Motor neuron (in vitro differentiated cells): Measurements from ENCODE around the gene PGF. TPM values are rescaled to one million over a fixed set of nuclear protein-coding genes. Genes with fewer than 3 reads are reported as not detected.
A peak's percentile ranks its signal among the peaks of the same experiment; 100 is the strongest.
"Not testable (repeated sequence)": the region's sequence is repeated elsewhere in the genome, so short reads cannot be mapped to it uniquely, and the experiment has no call there.

Experiments used
- ATAC-seq, 8 experiments: fragments of 200-7000 bp; cut with Tn5 transposase; replicated peaks in 6 of 8; 2 replicates each; pipeline ENCODE4 v1.8.0; 2021; ENCODE audit warnings: mild to moderate bottlenecking in 8 of 8, moderate library complexity in 8 of 8
- H3K27ac ChIP-seq, 2 donors: fragments of 250-450 bp; sonication (Bioruptor Pico); 2 replicates each; pipeline ENCODE4 v1.9.0; 2021; ENCODE audit warnings: antibody characterized with exemption in 2 of 2, mild to moderate bottlenecking in 2 of 2, moderate library complexity in 1 of 2
- H3K4me1 ChIP-seq, 2 donors: fragments of 250-450 bp; sonication (Bioruptor Pico); replicated peaks in 1 of 2; 2 replicates each; pipeline ENCODE4 v1.6.1; 2021; ENCODE audit warnings: antibody characterized with exemption in 2 of 2, mild to moderate bottlenecking in 2 of 2, moderate library complexity in 1 of 2
- H3K4me3 ChIP-seq, 5 donors: fragments of 250-450 bp; sonication (Bioruptor Pico); 2 replicates each; pipeline ENCODE4 v1.9.0; 2021; ENCODE audit warnings: antibody characterized with exemption in 5 of 5, mild to moderate bottlenecking in 5 of 5, moderate library complexity in 4 of 5
- WGBS, 10 experiments: fragments of 450-650 bp; shearing (Covaris generic); methylation state at CpG; one replicate each; pipeline ENCODE4 v1.0.0; 2022; 5-methylcytosine and 5-hydroxymethylcytosine counted together
- in situ Hi-C, 9 experiments: fragments of 400-800 bp; cut with MboI; loops; one replicate each; pipeline ENCODE4 v1.15.0; 2021; ENCODE audit warnings: low sequenced_read_pairs in 9 of 9, low pct_unique_long_range_greater_than_20kb in 2 of 9; ENCODE audit not compliant: unreplicated experiment in 9 of 9
- total RNA-seq, 8 experiments: library from RNA; unstranded; fragments of 300-600 nt; gene quantifications; 2 replicates each; pipeline versions ENCODE4 v1.2.3 to v1.2.4, GENCODE V29; 2022

PGF gene
- total RNA-seq, 8 experiments from 2014 or later, result 0.31 to 36.6 (median 3.2) TPM

- H3K4me1 ChIP-seq, result peaks cover 10 to 12% of the 10 kb centered on the region in 2 donors
- ATAC-seq, H3K27ac ChIP-seq, H3K4me3 ChIP-seq: not testable (repeated sequence)
- in situ Hi-C loops, result loop anchor here in 2 of 9 experiments (10.0 to 25.0 kb wide), 2 partner anchors 142 to 154 kb away; no protein-coding TSS in a partner anchor
- WGBS, 10 experiments, result 42 to 100% (median 73%) methylated on average over 1 to 3 of the region's 4 CpGs; no CpG with 5 or more reads in 3 of the 10 experiments
Observed at GRCh38 chr14:74932936-74933335, 22.5 kb downstream of the PGF start.

GRCh38 chr14:74932401-74932901 is 22.9 kb downstream of the PGF start:
- in situ Hi-C loops, result loop anchor here in 2 of 9 experiments (10.0 to 25.0 kb wide), 2 partner anchors 142 to 155 kb away; no protein-coding TSS in a partner anchor
- no peak overlapping the region for H3K4me3 ChIP-seq
- no peak overlapping the region for H3K27ac ChIP-seq
- H3K4me1 ChIP-seq, result peaks cover 10 to 12% of the 10 kb centered on the region in 2 donors
- ATAC-seq, result peak in 3 of 8 experiments; percentile 39 to 67 (median 51)
- 0 to 100% (median 53%) methylated on average over 1 to 6 of the region's 6 CpGs; no CpG with 5 or more reads in 1 of the 10 experiments for WGBS, 10 experiments

GRCh38 chr14:74931744-74932143 is 23.7 kb downstream of the PGF start:
- 58 to 85% (median 74%) methylated on average over 4 to 7 of the region's 9 CpGs; no CpG with 5 or more reads in 4 of the 10 experiments for WGBS, 10 experiments
- not testable (repeated sequence) for ATAC-seq, H3K27ac ChIP-seq, H3K4me3 ChIP-seq
- in situ Hi-C loops, result loop anchor here in 2 of 9 experiments (10.0 to 25.0 kb wide), 2 partner anchors 143 to 156 kb away; no protein-coding TSS in a partner anchor
- peaks cover 10 to 12% of the 10 kb centered on the region in 2 donors for H3K4me1 ChIP-seq

GRCh38 chr14:74929242-74929641 is 26.2 kb downstream of the PGF start:
- in situ Hi-C loops, result loop anchor here in 1 of 9 experiments (25.0 kb wide), 1 partner anchor 158 kb away; no protein-coding TSS in a partner anchor
- no peak overlapping the region for H3K27ac ChIP-seq
- 0 to 58% (median 50%) methylated on average over 1 to 6 of the region's 6 CpGs; no CpG with 5 or more reads in 3 of the 10 experiments for WGBS, 10 experiments
- no peak for ATAC-seq
- no peak overlapping the region for H3K4me3 ChIP-seq
- peaks cover under 1 to 1% of the 10 kb centered on the region in 2 donors for H3K4me1 ChIP-seq

GRCh38 chr14:74927225-74927624 is 28.2 kb downstream of the PGF start:
- 43 to 91% (median 82%) methylated on average over 2 to 6 of the region's 6 CpGs for WGBS, 10 experiments
- in situ Hi-C loops, result loop anchor here in 1 of 9 experiments (25.0 kb wide), 1 partner anchor 160 kb away; no protein-coding TSS in a partner anchor
- Histone ChIP-seq H3K4me1 (no peaks in the 10 kb centered on the region), H3K4me3 (no peak overlapping the region), H3K27ac (no peak overlapping the region)
- no peak for ATAC-seq

GRCh38 chr14:74924061-74924460 is 31.3 kb downstream of the PGF start:
- no peak overlapping the region for H3K4me3 ChIP-seq
- no peak for ATAC-seq
- H3K4me1 ChIP-seq, result no peaks in the 10 kb centered on the region
- 70 to 96% (median 83%) methylated on average over 2 to 8 of the region's 11 CpGs; no CpG with 5 or more reads in 3 of the 10 experiments for WGBS, 10 experiments
- in situ Hi-C loops, result loop anchor here in 3 of 9 experiments (25.0 kb wide), 1 partner anchor 163 kb away; no protein-coding TSS in a partner anchor
- H3K27ac ChIP-seq, result no peak overlapping the region

- no peaks in the 10 kb centered on the region for H3K4me1 ChIP-seq
- H3K4me3 ChIP-seq, result peak within 1 kb of the TSS; percentile 63 to 86 (median 74)
- no CpG with 5 or more reads among the region's 51 CpGs for WGBS, 10 experiments
- ATAC-seq, result peak; percentile 98 to 100 (median 98)
- H3K27ac ChIP-seq, result peak within 1 kb of the TSS; percentile 47 to 51
- in situ Hi-C loops, result loop anchor here in 3 of 9 experiments (25.0 kb wide), 1 partner anchor 164 kb away; no protein-coding TSS in a partner anchor
Observed at GRCh38 chr14:74922752-74923401, 32.5 kb downstream of the PGF start, which contains the start of gene RPS6KL1. Gene RPS6KL1, minus strand, starts transcription at chr14:74923260. Its CDS starts 1,719 bp downstream, at chr14:74921541.

GRCh38 chr14:74921987-74922751 is 33.2 kb downstream of the PGF start:
- Histone ChIP-seq H3K4me1 (no peaks in the 10 kb centered on the region), H3K27ac (peak overlapping the region in 1 of 2 donors; percentile 47), H3K4me3 (peak overlapping the region; percentile 63 to 86 (median 74))
- in situ Hi-C loops, result loop anchor here in 3 of 9 experiments (25.0 kb wide), 1 partner anchor 165 kb away; no protein-coding TSS in a partner anchor
- ATAC-seq, result no peak
- 43 to 100% (median 74%) methylated on average over 1 to 14 of the region's 19 CpGs; no CpG with 5 or more reads in 2 of the 10 experiments for WGBS, 10 experiments

GRCh38 chr14:74921053-74921620 is 34.3 kb downstream of the PGF start:
- Histone ChIP-seq H3K27ac (no peak overlapping the region), H3K4me1 (no peaks in the 10 kb centered on the region), H3K4me3 (no peak overlapping the region)
- WGBS, 10 experiments, result 80 to 100% (median 93%) methylated on average over 1 to 10 of the region's 19 CpGs; no CpG with 5 or more reads in 5 of the 10 experiments
- no peak for ATAC-seq
- in situ Hi-C loops, result loop anchor here in 3 of 9 experiments (25.0 kb wide), 1 partner anchor 166 kb away; no protein-coding TSS in a partner anchor

- in situ Hi-C loops, result loop anchor here in 3 of 9 experiments (25.0 kb wide), 1 partner anchor 167 kb away; no protein-coding TSS in a partner anchor
- 83 to 100% methylated on average over 1 of the region's 4 CpGs; no CpG with 5 or more reads in 8 of the 10 experiments for WGBS, 10 experiments
- no peak overlapping the region for H3K27ac ChIP-seq
Observed at GRCh38 chr14:74920281-74920680, 35.1 kb downstream of the PGF start.

GRCh38 chr14:74919421-74920165 is 35.8 kb downstream of the PGF start:
- 63 to 100% (median 78%) methylated on average over 1 to 7 of the region's 22 CpGs; no CpG with 5 or more reads in 5 of the 10 experiments for WGBS, 10 experiments
- no peak overlapping the region for H3K4me3 ChIP-seq
- H3K27ac ChIP-seq, result no peak overlapping the region
- ATAC-seq, result peak in 1 of 8 experiments; percentile 5
- in situ Hi-C loops, result loop anchor here in 3 of 9 experiments (25.0 kb wide), 1 partner anchor 168 kb away; no protein-coding TSS in a partner anchor
- H3K4me1 ChIP-seq, result no peaks in the 10 kb centered on the region

More at GRCh38 chr14:74920281-74920680, 35.1 kb downstream of the PGF start:
- H3K4me3 ChIP-seq, result no peak overlapping the region
- no peaks in the 10 kb centered on the region for H3K4me1 ChIP-seq
- ATAC-seq, result no peak
